22Rv1 (cell line): ENCODE measurements around the gene FBXL4.

Experiments
- ZFX ChIP-seq: fragments of 450-650 bp; IDR thresholded peaks from 2 replicates; pipeline ENCODE4 v1.6.1; 2017; ENCODE audit warnings: antibody characterized with exemption, borderline replicate concordance
- TF ChIP-seq, protein P1 (sequence below): fragments of 450-650 bp; IDR thresholded peaks from 2 replicates; pipeline ENCODE4 v1.5.1; 2017; ENCODE audit warnings: mild to moderate bottlenecking

- TF ChIP-seq, protein P1, sequence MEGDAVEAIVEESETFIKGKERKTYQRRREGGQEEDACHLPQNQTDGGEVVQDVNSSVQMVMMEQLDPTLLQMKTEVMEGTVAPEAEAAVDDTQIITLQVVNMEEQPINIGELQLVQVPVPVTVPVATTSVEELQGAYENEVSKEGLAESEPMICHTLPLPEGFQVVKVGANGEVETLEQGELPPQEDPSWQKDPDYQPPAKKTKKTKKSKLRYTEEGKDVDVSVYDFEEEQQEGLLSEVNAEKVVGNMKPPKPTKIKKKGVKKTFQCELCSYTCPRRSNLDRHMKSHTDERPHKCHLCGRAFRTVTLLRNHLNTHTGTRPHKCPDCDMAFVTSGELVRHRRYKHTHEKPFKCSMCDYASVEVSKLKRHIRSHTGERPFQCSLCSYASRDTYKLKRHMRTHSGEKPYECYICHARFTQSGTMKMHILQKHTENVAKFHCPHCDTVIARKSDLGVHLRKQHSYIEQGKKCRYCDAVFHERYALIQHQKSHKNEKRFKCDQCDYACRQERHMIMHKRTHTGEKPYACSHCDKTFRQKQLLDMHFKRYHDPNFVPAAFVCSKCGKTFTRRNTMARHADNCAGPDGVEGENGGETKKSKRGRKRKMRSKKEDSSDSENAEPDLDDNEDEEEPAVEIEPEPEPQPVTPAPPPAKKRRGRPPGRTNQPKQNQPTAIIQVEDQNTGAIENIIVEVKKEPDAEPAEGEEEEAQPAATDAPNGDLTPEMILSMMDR: no peak
- no peak for TF ChIP-seq ZFX
Observed at GRCh38 chr6:98836025-98836961, 111.5 kb downstream of the FBXL4 start.
